T1000 (cell line): ENCODE results near the gene TBX3.

ENCODE experiments used
- DNase-seq: peaks from one replicate; lab custom pipeline; 2025; ENCODE audit warnings: mixed read lengths; lab: John Stamatoyannopoulos, UW

TBX3 gene

GRCh38 chr12:114696443-114697242 lies 12.7 kb upstream of the TBX3 start:
- DNase-seq, result no peak

- DNase-seq, result no peak
These were observed 11.3 kb upstream of the TBX3 start for GRCh38 chr12:114695305-114695592.

GRCh38 chr12:114694436-114695304 lies 10.7 kb upstream of the TBX3 start:
- no peak for DNase-seq

DNA sequence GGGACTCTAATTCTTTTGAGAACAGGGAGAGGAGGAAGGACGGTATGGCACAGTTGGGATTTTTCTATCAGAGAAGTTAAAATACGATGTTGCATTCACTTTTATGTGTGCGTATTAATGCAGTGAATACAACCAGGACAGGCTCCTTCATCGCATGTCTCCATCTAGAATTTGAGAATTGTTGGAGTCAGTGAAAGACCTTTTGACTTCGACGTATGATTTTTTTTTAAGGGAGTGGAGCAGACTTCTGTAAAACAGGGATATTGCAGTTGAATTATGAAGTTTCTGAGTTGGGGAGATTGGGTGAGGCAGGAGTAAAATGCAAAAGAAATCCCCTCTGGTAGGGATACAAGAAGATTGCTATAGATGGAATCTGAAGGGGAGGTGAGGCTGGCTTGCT lies 9.6 kb upstream of the TBX3 start:
- DNase-seq, result no peak

DNA sequence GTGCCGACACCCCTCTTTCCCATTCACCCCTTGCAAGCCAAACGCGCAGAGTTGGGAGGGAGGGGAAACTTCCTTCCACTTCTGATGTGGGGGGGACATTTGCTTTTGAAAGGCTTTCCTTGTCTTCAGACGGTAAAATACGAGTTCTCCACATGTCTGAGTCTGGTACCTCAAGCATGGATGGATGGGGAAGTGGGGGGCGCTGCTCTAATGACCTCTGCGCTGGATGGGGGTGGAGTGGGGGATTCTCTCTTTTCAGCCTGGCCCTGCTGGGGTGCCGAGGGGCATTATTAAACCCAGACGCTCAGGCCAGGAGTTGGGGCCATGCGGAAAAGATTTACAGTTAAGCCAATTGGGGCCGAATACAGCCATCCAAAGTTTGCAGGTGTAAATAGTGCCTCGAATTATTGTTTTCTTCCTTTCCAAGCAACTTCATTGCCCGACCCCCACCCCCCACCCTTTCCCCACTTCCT lies 9.1 kb upstream of the TBX3 start:
- no peak for DNase-seq

- no peak for DNase-seq
These were observed 8.4 kb upstream of the TBX3 start for GRCh38 chr12:114692186-114693058.

- no peak for DNase-seq
These were observed 7.8 kb upstream of the TBX3 start for GRCh38 chr12:114691763-114692185.

GRCh38 chr12:114691196-114691595 lies 7.2 kb upstream of the TBX3 start:
- no peak for DNase-seq

DNA sequence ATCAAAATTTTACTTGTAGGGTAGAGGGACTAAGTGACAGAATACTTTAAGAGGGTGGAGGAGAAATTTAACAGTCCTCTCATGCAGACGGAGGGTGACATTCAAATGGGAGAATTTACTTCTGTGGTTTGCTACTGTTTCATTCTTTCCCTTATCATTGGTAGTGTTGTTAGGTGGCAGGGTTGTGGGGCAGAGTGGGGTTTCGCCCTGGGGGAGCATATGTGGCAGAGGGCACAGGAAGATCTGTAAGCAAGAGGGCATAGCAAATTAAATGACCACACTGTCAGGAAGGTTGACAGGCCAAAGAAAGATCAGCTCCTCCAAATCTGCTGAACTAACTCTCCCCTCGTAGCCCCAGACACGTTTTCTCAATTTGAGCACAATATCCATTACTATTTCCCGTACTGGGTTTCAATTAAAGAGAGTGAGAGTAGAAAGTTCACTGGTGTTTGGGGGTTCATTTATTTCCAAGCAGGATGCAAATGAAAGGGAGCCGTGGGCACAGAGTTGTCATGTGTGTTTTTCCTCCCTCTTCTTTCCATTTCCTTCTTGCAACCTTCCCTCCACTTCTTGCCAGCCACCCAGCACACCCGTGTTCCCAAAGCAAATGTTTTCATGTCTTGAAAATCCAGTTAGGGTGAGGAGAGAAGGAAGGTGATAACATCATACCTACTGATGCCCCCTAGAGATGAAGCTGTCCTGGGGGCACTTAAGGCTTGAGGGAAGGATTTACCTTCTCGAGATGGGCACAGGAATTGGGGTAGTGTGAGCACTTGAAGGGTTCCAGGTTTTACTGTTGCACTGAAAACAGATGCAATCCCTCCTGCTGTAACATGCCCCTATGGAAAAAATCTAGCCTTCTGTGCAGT lies 6.5 kb upstream of the TBX3 start:
- DNase-seq, result no peak

DNA sequence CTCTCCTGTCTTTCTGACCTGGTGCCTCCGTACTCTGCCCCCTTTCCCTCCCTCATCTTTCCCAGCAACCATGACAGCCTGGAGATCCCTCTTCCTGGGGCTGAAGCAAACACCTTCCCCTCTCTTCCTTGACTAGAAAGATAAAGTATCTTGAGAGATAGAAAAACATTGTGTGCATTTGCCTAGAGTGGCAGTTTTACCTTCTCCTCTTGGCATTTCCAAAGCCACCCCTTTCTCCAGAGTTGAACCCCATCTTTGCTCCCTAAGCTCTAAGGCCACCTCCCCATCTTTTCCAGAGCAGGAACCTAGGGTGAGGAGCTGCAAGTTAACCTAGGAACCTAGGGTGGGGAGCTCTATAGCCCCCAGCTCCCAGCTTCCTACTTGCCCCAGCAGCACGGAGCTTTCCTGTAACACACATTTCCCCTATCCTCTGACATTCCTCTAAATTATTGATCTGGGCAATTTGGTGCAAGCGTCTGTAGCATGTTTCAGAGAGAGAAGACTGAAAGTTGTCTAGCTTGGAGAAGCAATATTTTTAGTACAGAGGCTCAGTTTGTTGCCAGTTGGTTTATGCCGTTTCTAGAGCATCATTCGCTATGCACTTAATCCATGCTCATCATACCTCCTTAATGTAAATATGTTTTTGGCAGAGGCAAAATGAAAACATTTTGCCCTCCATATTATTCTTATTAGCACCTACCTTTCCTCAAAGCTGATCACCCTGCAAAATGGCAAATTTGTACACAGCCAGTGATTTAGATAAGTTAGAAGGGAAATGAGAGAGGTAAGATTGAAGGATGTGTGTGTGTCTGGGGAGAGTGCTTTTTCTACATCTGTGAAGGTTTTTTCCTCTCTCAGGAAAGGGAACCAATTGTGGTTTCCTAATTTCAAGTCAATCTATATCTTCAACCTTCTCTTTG lies 5.4 kb upstream of the TBX3 start:
- DNase-seq, result no peak

DNA sequence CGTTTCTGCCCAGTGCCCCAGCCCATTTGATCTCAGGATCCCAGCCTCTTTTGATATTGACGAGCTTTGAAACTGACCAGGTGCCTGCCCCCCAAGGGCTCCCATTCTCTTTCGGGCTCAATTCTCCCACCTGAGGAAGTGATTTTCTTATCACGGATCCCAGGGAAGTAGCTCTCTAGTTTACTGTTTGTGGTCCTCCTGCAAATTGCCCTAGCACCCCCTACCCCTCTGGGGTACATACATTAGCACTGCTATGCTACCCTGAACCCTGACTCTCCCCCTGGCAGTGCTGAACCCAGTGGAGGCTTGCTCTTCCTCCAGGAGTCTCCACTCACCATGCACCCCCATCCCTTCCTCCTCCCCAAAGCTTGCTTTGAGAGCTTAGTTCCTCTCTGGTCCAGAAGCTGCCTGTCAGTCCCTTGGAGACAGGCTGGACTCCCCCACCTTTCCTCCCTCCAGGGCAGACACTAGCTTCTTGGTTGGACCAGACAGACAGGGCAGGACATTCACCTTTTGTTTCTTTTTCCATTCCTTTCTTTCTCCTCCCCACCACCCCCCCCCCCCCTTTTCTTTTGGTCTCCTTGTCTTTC lies 4.4 kb upstream of the TBX3 start:
- DNase-seq, result no peak

DNA sequence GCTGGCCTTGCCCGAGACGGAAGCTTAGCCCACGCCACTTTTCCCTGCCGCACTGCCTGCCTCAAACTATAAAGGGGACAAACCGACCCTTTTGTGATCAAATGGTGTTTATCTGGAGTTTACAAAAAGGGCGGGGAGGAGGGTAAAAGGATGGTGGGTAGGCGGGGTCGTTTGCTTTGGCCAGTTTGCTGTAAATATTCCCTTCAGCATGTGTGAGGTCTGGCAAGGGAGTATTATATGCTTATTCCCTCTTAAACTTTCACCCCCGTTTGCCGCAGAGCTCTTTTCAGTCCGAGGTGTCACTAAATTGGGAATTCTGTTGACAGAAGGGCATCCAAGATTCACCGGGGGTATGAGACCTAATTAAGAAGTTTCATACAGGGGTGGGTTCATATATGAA lies 3.8 kb upstream of the TBX3 start:
- DNase-seq, result no peak

DNA sequence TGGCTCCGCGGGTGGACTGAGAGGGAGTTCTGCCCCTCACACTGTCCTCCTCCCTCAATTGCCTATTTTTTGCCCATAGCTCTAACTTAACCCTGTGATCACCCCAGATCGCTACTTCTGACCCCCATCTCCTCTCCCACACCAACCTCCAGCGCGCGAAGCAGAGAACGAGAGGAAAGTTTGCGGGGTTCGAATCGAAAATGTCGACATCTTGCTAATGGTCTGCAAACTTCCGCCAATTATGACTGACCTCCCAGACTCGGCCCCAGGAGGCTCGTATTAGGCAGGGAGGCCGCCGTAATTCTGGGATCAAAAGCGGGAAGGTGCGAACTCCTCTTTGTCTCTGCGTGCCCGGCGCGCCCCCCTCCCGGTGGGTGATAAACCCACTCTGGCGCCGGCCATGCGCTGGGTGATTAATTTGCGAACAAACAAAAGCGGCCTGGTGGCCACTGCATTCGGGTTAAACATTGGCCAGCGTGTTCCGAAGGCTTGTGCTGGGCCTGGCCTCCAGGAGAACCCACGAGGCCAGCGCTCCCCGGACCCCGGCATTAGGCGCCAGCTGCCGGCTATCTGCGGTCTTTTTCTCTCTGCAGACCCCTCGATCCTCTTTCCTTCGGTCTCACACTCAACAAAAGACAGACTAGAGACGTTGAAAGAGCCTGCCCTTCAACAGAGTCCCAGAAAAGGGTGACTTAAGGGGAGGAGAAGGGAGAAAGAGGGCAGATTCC lies 3.0 kb upstream of the TBX3 start:
- no peak for DNase-seq

DNA sequence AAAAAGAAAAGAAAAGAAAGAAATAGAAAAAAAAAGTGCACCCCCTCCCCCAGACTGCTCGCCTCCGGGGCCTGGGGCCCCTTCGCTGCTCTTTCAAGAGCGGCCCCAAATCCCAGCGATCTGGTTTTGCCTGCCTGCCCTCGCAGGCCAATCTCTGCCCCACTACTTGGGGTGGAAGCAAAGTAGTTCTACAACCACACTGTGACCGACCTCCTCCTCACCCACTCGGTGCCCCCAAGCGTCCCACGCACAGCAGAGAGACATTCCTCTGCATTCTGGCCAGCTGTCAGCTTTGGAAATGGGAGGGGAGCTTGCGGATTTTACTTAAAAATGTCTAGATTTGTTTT lies 2.4 kb upstream of the TBX3 start:
- DNase-seq, result no peak

GRCh38 chr12:114685869-114686268 lies 1.9 kb upstream of the TBX3 start:
- DNase-seq, result no peak

- DNase-seq, result no peak
These were observed 1.4 kb upstream of the TBX3 start for GRCh38 chr12:114685320-114685781.

DNA sequence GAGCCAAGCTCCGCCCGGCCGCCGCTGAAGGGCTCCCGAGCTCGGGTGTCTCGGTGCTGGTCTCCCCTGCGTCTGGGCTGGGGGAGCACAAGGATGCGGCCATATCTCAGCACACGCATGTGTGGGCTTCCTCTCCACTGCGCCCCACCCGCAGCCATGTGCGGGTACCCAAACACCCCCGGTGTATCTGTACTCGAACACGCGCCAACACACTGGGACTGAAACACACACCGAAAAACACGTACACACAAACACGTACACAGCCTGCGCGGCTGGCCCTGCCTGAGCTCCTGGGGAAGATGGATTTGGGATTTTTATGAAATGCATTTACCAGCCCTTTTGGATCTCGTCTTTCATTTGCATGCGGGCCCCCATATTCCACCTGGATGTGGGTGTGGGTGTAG lies 897 bp upstream of the TBX3 start:
- no peak for DNase-seq

- no peak for DNase-seq
These were observed 272 bp downstream of the TBX3 start for GRCh38 chr12:114683709-114684097.
